Measurements from ENCODE around the gene SSB. TPM values are rescaled to one million over a fixed set of nuclear protein-coding genes. Genes with fewer than 3 reads are reported as not detected.

Gene SSB
- total RNA-seq, 4 donors from 2014 or later = 110 to 266 (median 171) TPM

DNA sequence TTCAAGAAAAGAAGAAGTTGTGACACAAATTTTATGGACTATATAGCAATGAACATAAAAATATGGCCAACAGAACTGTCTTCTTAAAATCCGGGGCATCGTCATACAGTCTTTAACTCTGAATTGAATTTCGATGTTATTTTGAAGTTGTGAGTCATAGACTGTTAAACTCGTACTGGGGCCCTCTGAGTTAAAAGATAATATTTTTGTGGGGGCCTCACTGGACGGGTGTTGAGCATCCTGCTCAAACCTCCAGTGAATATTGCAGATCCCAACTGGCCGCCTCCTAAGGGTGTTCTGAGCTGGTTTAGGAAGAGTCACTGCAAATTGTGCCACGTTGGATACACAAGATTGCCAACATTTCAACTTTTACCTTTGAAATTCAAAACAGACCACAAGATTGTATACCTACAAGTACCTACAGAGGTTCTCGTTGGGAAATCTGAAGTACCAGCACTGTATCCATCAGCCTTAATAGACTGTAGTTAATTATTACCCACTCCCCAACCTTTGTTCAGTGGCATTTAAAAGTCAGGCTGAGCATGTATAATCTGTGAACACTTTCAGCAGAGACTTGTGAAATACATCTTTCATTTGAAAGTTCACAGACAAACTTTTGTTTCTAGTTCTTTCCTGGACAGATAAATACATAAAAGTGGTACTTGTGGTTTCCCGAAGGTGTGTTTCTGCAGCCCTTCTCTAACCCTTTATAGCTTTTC is 37.3 kb upstream of the SSB start:
- TF ChIP-seq, protein P1, sequence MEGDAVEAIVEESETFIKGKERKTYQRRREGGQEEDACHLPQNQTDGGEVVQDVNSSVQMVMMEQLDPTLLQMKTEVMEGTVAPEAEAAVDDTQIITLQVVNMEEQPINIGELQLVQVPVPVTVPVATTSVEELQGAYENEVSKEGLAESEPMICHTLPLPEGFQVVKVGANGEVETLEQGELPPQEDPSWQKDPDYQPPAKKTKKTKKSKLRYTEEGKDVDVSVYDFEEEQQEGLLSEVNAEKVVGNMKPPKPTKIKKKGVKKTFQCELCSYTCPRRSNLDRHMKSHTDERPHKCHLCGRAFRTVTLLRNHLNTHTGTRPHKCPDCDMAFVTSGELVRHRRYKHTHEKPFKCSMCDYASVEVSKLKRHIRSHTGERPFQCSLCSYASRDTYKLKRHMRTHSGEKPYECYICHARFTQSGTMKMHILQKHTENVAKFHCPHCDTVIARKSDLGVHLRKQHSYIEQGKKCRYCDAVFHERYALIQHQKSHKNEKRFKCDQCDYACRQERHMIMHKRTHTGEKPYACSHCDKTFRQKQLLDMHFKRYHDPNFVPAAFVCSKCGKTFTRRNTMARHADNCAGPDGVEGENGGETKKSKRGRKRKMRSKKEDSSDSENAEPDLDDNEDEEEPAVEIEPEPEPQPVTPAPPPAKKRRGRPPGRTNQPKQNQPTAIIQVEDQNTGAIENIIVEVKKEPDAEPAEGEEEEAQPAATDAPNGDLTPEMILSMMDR (IDR thresholded peaks at IDR 0.05; ENCODE audit: low read depth) = no peak

DNA sequence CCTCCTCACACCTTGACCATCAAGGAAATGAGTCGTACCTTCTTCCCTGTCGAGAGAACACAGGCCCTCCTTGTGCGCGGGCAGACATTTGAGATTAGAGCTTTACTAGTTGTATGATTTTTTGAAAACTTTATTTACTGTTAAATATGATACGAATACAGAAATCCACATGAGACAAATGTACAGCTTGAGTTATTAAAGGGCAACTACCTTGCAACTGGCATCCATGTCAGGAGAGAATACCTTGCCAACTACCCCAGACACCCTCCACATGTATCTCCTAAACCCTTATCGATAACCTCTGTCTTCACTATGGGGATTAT is 36.7 kb upstream of the SSB start:
- TF ChIP-seq, protein P1 (IDR thresholded peaks at IDR 0.05; ENCODE audit: low read depth) = no peak

DNA sequence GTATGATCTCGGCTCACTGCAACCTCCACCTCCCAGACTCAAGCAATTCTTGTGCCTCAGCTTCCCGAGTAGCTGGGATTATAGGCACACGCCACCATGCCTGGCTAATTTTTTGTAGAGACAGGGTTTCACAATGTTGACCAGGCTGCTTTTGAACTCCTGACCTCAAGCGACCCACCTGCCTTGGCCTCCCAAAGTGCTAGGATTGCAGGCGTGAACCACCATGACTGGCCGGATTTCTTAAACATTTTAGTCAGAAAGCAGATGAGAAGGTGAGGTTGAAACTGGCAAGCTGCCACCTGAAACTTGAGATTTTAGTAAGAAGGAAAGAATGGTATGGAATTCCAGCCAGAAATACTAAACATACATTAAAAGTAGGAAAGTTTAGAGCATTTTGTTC is 33.1 kb upstream of the SSB start:
- TF ChIP-seq, protein P1 (IDR thresholded peaks at IDR 0.05; ENCODE audit: low read depth) = no peak

DNA sequence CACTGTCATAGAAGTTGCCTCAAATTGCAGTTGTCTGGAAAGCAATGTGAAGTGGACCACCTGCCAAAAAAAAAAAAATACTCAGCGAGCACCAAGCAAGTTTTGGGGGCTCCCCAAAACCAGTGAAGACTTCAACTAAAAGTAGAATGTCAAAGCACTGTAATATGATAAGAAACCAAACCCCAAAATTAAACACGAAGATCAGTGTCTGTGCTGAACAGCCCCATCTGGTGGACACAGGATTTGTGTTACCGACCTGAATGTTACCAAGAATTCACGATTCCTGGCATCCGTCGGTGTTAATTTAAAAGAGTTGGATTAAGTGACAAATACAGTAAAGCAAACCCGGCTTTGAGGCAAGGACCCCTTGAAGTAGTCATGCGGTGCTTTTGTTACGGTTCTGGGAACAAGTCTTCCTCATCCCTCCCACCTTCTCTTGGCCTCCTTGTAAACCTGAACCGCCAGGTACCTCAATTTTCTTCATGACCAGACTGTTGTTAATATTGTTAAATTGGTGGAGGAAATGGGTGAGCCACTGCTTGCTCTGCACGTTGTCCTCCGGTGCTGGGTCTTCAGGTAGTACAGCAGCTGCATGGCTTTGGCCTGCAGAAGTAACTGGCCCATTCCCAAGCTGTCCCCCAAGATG is 31.3 kb upstream of the SSB start:
- TF ChIP-seq, protein P1 (IDR thresholded peaks at IDR 0.05; ENCODE audit: low read depth) = no peak

DNA sequence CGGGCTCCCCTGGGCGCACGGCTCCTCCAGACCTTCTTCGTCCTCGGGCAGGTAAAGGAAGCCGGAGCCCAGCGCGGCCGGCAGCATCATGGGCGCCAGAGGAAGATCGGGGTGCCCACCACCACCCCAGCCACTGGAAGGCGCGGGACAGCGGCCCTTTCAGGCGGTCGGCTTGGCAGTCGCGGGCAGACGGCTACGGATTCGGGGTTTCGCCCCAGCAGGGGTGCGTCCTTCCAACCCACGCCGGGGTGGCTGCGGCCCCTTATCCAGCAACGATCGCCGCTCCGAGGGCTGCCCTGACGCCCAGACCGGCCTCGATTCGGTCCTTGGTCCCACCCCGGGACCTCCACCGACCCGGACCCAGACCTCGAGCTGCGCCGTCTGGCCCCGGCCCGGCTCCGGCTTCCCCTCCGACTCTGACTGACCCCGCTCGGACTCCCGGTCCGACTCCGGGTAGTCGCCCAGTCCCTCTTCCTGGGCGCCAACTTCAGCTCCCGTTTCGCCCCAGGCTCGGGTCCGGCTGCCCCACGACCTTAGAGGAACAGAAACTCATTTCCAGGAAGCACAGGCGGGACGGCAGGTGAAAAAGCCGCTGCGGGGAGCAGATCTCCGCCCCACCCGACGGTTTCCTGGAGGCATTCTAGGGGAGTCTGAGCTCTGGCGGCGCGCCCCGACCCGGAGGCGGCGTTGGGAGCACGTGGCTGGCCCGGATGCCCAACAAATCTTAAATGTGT is 30.2 kb upstream of the SSB start:
- TF ChIP-seq, protein P1 (IDR thresholded peaks at IDR 0.05; ENCODE audit: low read depth) = no peak

DNA sequence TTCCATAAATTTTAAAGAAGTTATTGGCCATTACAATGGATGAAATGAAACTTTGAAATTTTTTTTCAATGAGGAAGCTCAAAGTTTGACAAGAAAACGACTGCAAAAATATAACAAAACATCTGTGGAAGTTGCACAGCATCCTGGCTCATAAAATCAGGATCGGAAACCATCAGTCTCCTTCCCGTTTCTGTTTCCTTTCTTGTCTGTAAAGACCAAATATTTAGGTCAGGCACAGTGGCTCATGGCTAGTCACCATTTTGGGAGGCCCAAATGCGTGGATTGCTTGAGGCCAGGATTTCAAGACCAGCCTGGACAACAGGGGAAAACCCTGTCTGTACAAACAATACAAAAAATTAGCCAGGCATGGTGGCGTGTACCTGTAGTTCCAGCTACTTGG is 27.6 kb upstream of the SSB start:
- TF ChIP-seq, protein P1 (IDR thresholded peaks at IDR 0.05; ENCODE audit: low read depth) = no peak

DNA sequence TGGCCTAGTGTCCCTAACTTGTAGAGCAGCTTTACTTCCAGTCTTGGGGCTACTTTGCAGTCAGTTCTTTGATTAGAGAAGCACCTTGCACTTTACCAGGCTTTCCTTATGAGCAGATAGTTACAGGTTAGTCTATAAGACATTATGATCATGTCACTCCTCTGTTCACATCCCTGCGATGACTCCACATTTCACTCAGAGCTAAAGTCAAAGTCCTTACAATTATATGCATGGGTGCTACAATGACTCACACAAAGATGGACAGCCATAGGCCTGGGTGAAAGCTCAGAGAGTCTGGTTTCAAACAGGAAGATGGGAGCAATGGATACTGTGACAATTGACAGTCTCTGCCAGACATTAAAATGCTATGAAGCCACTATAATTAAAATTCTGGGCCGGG is 27.1 kb upstream of the SSB start:
- TF ChIP-seq, protein P1 (IDR thresholded peaks at IDR 0.05; ENCODE audit: low read depth) = no peak
